ENCODE data around the gene RNF144A.

The RNF144A gene

GRCh38 chr2:6951046-6951445 lies 33.8 kb downstream of the RNF144A start:
- DNase-seq, result no peak

- no peak for DNase-seq
Measured at GRCh38 chr2:6952101-6952500, 34.9 kb downstream of the RNF144A start.

GRCh38 chr2:6954586-6954985 lies 37.4 kb downstream of the RNF144A start:
- no peak for DNase-seq

- DNase-seq, result no peak
Measured at GRCh38 chr2:6955511-6956136, 38.4 kb downstream of the RNF144A start.

- DNase-seq, result no peak
Measured at GRCh38 chr2:6956566-6956965, 39.4 kb downstream of the RNF144A start.

GRCh38 chr2:6957031-6957714 lies 40.0 kb downstream of the RNF144A start:
- DNase-seq, result no peak

- no peak for DNase-seq
Measured at GRCh38 chr2:6957910-6958615, 40.9 kb downstream of the RNF144A start.

GRCh38 chr2:6958616-6959235 lies 41.5 kb downstream of the RNF144A start:
- DNase-seq, result no peak

- DNase-seq, result no peak
Measured at GRCh38 chr2:6959751-6960150, 42.5 kb downstream of the RNF144A start.

- no peak for DNase-seq
Measured at GRCh38 chr2:6960659-6961058, 43.4 kb downstream of the RNF144A start.

- DNase-seq, result no peak
Measured at GRCh38 chr2:6963727-6964126, 46.5 kb downstream of the RNF144A start.

- DNase-seq, result no peak
Measured at GRCh38 chr2:6965071-6965795, 48.0 kb downstream of the RNF144A start.

- no peak for DNase-seq
Measured at GRCh38 chr2:6966446-6966940, 49.3 kb downstream of the RNF144A start.

- no peak for DNase-seq
Measured at GRCh38 chr2:6967301-6967700, 50.1 kb downstream of the RNF144A start.

GRCh38 chr2:6968319-6969100 lies 51.3 kb downstream of the RNF144A start:
- DNase-seq, result no peak

GRCh38 chr2:6970551-6970950 lies 53.3 kb downstream of the RNF144A start:
- no peak for DNase-seq

GRCh38 chr2:6970976-6971480 lies 53.8 kb downstream of the RNF144A start:
- DNase-seq, result no peak

GRCh38 chr2:6971502-6971901 lies 54.3 kb downstream of the RNF144A start:
- no peak for DNase-seq

GRCh38 chr2:6972067-6972710 lies 55.0 kb downstream of the RNF144A start:
- DNase-seq, result no peak

- DNase-seq, result no peak
Measured at GRCh38 chr2:6973895-6974545, 56.8 kb downstream of the RNF144A start.

GRCh38 chr2:6975988-6976387 lies 58.8 kb downstream of the RNF144A start:
- no peak for DNase-seq

Measured in NCI-H1092 (cell line).